GM18867 (cell line): Measurements from ENCODE around the gene WDR46.
"Not testable (repeated sequence)": the region's sequence is repeated elsewhere in the genome, so short reads cannot be mapped to it uniquely, and the experiment has no call there.

Experiments used
- ATAC-seq: cut with Tn5 transposase; IDR thresholded peaks from one replicate; pipeline ENCODE4 v1.9.1; 2021; ENCODE audit warnings: mild to moderate bottlenecking, moderate library complexity; ENCODE audit not compliant: unreplicated experiment

Gene WDR46

DNA sequence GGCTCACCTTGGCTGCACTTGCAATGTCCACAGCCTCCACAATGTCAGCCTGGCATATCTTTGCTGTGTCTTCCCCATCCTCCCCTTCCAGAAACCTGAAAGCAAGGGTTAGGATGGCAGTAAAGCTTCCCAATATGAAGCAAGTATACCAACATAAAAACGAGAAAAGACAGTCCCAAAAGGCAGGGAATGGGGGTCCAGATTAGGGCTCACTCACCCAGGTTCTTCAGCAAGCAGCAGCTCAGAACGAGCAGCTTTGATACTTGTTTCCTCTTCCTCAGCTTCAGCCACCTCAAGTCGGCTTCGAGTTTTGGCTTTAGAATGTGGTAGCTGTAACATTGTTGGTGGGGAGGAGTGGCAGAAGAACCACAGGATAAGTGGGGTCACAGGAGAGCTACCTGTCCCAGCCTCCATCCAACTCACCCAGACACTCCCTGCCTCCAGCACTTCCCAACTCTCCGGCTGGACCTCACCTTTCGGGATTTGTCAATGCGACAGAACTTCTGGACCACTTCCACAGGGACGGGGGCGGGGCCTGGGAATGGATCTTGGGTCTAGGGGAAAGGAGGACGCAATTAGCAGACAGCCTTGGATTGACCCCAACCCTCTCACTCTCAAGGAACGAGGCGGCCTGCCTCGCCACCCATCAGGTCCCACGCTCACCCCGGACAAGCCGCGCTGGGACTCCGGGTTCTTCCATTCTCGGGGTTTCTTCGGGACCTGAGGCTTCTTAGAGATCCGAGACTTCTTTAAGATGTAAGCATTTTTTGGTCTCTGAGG lies 708 bp downstream of the WDR46 start:
- ATAC-seq: no peak

DNA sequence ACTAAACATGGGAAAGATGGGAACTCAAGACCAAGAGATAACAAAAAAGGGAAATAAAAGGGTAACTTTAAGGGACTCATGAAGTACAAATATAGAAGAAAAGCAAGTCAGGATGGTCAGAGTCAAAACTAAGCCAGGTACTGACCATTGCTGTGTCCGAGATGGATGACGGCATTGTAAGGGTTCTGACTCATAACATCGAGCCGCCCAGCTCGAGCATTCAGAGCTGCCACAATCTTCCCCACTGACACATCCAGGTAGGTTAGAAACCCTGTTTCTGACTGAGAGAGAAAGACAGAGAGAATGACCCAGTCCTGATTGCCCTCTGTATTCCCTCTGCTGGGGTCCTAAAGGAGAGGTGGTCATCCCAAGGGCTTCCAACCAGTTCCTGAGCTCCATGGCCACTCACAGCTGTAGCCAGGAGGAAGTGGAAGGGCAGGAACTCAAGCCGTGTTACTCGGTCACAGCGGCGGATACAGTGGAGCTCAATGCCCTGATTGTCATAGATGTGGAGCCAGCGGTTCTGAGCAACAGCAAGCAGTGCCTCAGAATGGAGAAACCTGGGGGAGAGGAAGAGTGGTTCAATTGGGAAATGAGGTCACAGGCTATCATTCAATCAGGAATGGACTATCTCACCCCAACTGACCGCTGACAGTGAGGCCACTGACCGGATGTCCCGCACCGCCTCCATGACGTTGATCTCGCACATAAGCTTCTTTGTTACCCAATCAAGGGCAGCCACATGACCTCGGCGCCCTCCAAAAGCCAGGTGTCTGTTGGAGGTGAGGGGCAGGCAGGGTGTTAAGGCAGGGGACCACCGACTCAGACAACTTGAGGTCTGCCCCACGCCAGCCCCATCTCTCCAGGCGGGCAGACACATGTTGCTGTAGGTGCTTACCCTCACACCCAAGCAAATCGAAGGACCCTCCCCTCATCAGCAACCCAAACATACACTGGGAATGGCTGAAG lies 1.8 kb downstream of the WDR46 start:
- ATAC-seq: no peak

GRCh38 chr6:33285214-33285613 lies 3.8 kb downstream of the WDR46 start:
- not testable (repeated sequence) for ATAC-seq

- ATAC-seq: no peak
Observed at GRCh38 chr6:33280539-33280938, 8.5 kb downstream of the WDR46 start.

DNA sequence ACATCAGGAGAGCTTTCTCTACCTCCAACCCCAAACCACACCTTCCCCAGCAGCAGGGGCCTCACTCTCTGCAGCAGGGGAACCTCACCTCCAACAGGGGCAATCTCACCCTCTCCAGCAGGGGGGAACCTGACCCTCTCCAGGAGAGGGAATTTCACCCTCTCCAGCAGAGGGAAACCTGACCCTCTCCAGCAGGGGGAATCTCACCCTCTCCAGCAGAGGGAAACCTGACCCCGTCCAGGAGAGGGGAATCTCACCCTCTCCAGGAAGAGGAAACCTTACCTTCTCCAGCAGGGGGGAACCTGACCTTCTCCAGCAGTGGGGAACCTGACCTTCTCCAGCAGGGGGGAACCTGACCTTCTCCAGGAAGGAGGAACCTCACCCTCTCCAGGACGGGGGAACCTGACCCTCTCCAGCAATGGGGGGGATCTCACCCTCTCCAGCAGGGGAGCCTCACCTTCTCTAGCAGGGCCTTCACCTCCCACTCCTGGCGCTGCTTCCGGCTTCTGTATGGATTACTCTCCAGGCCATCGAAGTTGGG lies 9.0 kb downstream of the WDR46 start:
- ATAC-seq: no peak

GRCh38 chr6:33279257-33279695 lies 9.8 kb downstream of the WDR46 start:
- ATAC-seq: no peak

GRCh38 chr6:33278810-33279209 lies 10.2 kb downstream of the WDR46 start:
- no peak for ATAC-seq

DNA sequence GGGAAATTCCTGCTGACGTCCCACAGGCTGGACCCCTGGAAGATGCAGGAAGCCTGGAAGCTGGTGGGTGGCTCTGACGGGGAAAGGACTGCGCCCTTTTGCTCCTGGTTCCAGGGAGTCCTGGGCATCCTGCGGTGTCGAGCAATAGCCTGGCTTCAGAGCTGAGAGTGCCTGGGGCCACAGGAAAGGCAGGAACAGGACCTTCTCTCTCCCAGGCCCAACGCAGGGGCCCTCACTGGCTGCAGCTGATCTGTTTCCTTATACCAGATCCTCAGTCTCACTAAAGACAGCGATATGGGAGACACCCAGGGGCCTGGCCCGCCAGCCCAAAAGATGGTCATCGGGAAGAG lies 10.7 kb downstream of the WDR46 start:
- no peak for ATAC-seq

DNA sequence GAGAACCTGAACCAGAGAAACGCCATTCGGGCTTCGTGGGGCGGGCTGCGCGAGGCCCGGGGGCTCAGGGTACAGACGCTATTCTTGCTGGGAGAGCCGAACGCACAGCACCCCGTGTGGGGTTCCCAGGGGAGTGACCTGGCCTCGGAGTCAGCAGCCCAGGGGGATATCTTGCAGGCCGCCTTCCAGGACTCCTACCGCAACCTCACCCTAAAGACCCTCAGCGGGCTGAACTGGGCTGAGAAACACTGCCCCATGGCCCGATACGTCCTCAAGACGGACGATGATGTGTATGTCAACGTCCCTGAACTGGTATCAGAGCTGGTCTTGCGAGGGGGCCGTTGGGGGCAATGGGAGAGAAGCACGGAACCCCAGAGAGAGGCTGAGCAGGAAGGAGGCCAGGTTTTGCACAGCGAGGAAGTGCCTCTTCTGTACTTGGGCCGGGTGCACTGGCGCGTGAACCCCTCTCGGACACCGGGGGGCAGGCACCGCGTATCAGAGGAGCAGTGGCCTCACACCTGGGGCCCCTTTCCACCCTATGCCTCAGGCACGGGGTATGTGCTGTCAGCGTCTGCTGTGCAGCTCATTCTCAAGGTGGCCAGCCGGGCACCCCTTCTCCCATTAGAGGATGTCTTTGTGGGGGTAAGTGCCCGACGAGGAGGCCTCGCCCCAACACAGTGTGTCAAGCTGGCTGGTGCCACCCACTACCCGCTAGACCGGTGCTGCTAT lies 11.2 kb downstream of the WDR46 start:
- peak; percentile 14 for ATAC-seq

GRCh38 chr6:33276864-33277662 lies 12.0 kb downstream of the WDR46 start, which contains the start of gene B3GALT4:
B3GALT4 (plus strand) TSS chr6:33277123; CDS start chr6:33277420, 297 bp downstream.
- ATAC-seq: peak; percentile 49

DNA sequence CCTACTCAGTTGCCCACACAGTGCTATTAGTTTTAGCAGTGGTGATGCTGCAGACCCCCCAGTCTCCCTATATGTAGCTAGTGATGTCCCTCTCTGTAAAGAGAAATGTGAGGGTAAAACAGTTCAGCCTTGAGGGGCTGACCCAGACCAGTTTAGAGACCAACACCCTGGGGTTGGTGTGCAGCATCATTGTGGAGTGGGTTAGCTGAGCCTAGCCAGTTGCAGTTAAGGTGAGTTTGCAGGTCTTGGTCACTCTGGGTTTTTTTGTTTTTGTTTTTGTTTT lies 12.5 kb downstream of the WDR46 start:
- no peak for ATAC-seq

GRCh38 chr6:33275795-33276580 lies 13.1 kb downstream of the WDR46 start:
- not testable (repeated sequence) for ATAC-seq

DNA sequence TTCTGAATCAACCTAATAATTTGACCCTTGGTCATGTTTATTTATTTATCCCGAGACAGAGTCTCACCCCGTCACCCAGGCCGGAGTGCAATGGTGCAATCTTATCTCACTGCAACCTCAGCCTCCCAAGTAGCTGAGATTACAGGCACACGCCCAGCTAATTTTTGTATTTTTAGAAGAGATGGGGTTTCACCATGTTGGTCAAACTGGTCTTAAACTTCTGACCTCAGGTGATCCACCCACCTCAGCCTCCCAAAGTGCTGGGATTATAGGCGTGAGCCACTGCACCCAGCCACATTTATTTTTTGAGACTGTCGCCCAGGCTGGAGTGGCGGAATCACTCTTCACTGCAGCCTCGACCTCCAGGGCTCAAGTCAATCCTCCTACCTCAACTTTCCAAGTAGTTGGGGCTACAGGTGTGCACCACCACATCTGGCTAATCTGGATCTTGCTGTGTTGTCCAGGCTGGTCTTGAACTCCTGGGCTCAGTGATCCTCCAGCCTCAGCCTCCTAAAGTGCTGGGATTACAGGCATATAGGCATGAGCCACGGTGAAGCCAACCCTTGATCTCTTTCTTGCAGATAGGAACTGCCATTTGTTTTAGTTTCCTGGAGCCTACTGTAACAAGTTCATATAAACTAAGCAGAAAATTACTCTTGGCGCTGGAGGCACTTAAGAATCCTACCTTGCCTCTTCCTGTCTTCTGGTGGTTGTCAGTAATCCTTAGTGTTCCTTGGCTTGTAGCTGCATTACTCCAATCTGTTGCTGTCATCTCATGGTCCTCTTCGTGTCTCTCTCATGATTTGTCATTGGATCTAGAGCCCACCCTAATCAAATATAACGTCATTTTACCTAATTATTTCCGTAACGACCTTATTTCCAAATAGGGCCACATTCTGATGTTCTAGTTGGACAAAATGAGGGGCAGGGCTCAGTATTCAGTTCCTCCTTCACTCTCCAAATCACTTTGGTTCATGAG lies 14.8 kb downstream of the WDR46 start:
- no peak for ATAC-seq

- no peak for ATAC-seq
Observed at GRCh38 chr6:33273129-33273923, 15.7 kb downstream of the WDR46 start.

DNA sequence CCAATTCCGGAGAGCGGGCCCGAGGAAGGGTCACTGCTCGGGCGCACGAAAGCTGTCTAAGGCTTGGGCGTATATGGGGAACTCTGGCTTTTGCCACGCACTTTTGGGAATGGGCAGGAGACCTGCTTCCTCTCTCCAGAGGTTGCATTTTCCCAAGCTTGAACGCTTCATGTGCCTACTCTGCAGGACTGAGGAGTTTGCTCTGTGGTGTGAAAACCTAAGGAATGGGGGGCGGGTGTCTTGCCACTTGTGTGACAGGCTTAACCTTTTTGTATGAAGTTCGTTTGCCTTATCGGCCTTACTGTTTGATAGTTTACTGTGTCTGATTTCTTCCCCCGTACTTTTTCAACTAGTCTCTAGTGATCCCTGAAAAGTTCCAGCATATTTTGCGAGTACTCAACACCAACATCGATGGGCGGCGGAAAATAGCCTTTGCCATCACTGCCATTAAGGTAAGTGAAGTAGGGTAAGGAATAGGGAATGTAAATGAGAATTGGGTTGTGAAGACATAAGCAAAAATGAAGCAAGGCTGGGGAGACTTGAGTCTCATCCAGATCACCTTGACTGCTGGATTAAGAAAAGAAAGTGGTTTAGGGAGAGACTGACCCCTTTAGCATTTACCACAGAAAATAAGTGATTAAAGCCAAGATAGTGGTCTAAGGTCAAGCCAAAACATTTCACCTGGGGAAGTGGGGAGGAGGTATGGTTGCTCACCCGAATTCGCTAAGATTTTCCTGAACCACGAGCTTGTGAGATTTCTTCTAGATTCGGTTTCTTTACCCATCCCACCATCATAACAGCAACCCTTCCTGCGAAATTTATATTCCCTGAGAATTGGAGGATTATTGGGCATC lies 16.5 kb downstream of the WDR46 start:
- no peak for ATAC-seq

- peak; percentile 81 for ATAC-seq
Observed at GRCh38 chr6:33271468-33272274, 17.4 kb downstream of the WDR46 start, which contains the start of the genes RPS18 and VPS52. RPS18 (plus strand) TSS chr6:33272075; CDS start chr6:33272120, 45 bp downstream. VPS52 (minus strand) TSS chr6:33271876; CDS start chr6:33271675, 201 bp downstream.
